ENCODE measurements around the gene ARHGAP5. TPM values are rescaled to one million over a fixed set of nuclear protein-coding genes. Genes with fewer than 3 reads are reported as not detected.

Gene ARHGAP5
- total and polyA plus RNA-seq, 2 donors (not counting 3 experiments of a cell fraction or from before 2014, with no cell fraction given): 4.3 to 36.2 TPM

- ChIA-PET POLR2A (no interaction called here), CTCF (no interaction called here)
- intact Hi-C loops (cut with micrococcal nuclease): no loop called here
- no peak overlapping the region for H3K4me3 ChIP-seq (replicated peaks in 1 of 3; ENCODE audit: insufficient read depth in 1 of 3, low read depth in 1 of 3, low read length in 3 of 3)
- FAIRE-seq (no peak), DNase-seq (ENCODE audit: low read depth, low spot score) (no peak)
- no peak overlapping the region for H2AFZ ChIP-seq (ENCODE audit: low read depth, low read length)
- TF ChIP-seq EZH2 (IDR thresholded peaks at IDR 0.05; ENCODE audit: borderline replicate concordance, low read depth, low read length, severe bottlenecking): no peak
- no peak for TF ChIP-seq JUN (IDR thresholded peaks at IDR 0.05; ENCODE audit: borderline replicate concordance, insufficient read depth, insufficient read length, low read depth)
- TF ChIP-seq POLR2AphosphoS5 (IDR thresholded peaks at IDR 0.05; ENCODE audit: insufficient read depth, low read depth, low read length): no peak
- no peak for TF ChIP-seq MYC (IDR thresholded peaks at IDR 0.05; ENCODE audit: low read depth, low read length)
- no peak for TF ChIP-seq CTCF (IDR thresholded peaks at IDR 0.05; ENCODE audit: extremely low read depth in 1 of 2, insufficient read depth in 1 of 2, low read depth in 1 of 2, low read length in 2 of 2)
- no peak for TF ChIP-seq GATA2 (IDR thresholded peaks at IDR 0.05; ENCODE audit: insufficient read depth, insufficient read length, low read depth, low read length)
- no peak for TF ChIP-seq POLR2A (IDR thresholded peaks at IDR 0.05; ENCODE audit: low read depth, low read length)
- TF ChIP-seq MAX (IDR thresholded peaks at IDR 0.05; ENCODE audit: insufficient read depth, insufficient read length): no peak
- TF ChIP-seq FOS (IDR thresholded peaks at IDR 0.05; ENCODE audit: borderline replicate concordance, insufficient read depth, low read length): no peak
- no peak overlapping the region for H3K4me2 ChIP-seq (ENCODE audit: insufficient read depth, low read length)
- peaks cover 10% of the 10 kb centered on the region for H3K4me1 ChIP-seq (ENCODE audit: control insufficient read depth, extremely low read depth, insufficient read depth, low read length)
- BruUV-seq (replicated peaks): no TSS peak
- H3K27ac ChIP-seq (ENCODE audit: insufficient read depth, low read depth, low read length): no peak overlapping the region
- no peaks in the 10 kb centered on the region for H3K36me3 ChIP-seq (ENCODE audit: control insufficient read depth in 2 of 2, extremely low read depth in 1 of 2, insufficient read depth in 2 of 2, low read length in 2 of 2)
- peaks cover 3% of the 10 kb centered on the region for H3K79me2 ChIP-seq (ENCODE audit: control insufficient read depth, insufficient read depth, low read length)
- H3K9ac ChIP-seq (replicated peaks; ENCODE audit: extremely low read depth, insufficient read depth, low read length): no peak overlapping the region
- dilution Hi-C loops (cut with MboI; ENCODE audit: extremely low pct_ligation_motif_present, low sequenced_read_pairs): no loop called here
- H4K20me1 ChIP-seq (replicated peaks; ENCODE audit: control insufficient read depth, extremely low read depth, insufficient read depth, low read length): peaks cover 2% of the 10 kb centered on the region
- no peaks in the 10 kb centered on the region for H3K9me3 ChIP-seq (replicated peaks; ENCODE audit: control insufficient read depth, insufficient read depth, low read length)
- peaks cover 2% of the 10 kb centered on the region for H3K9me1 ChIP-seq (replicated peaks; ENCODE audit: control insufficient read depth, extremely low read depth, insufficient read depth, low read length)
- no peaks in the 10 kb centered on the region for H3K27me3 ChIP-seq (ENCODE audit: control insufficient read depth in 2 of 2, insufficient read depth in 2 of 2, low read length in 2 of 2)
These were observed 60.2 kb downstream of the ARHGAP5 start for GRCh38 chr14:32137313-32137712.
